ENCODE measurements around the gene MORC2.

- TF ChIP-seq SP1 (IDR thresholded peaks at IDR 0.05), result no peak
- TF ChIP-seq CTCF (IDR thresholded peaks at IDR 0.05; ENCODE audit: low read depth, low read length, missing input control), result no peak
- TF ChIP-seq EGR1 (IDR thresholded peaks at IDR 0.05; ENCODE audit: low read depth in 2 of 2), result no peak
These were observed 46.4 kb downstream of the MORC2 start for GRCh38 chr22:30922151-30922611.
